Measurements from ENCODE around the gene ATXN7L2. TPM values are rescaled to one million over a fixed set of nuclear protein-coding genes. Genes with fewer than 3 reads are reported as not detected.

The ATXN7L2 gene
- total and polyA plus RNA-seq, 2 of the 8 experiments (the other 6 are each of a cell fraction or from before 2014, with no cell fraction given) = 8.1 to 9.3 TPM

GRCh38 chr1:109479311-109479710 lies 4.4 kb upstream of the ATXN7L2 start:
- CTCF ChIA-PET (ENCODE audit: partially characterized antibody) = interaction anchor here (0.6 to 43.7 kb wide), 10 partner anchors 11 to 312 kb away, joined by 3 to 1755 read pairs (median 6); partner anchors contain the start of genes CYB561D1, GPR61 and PSMA5
- Histone ChIP-seq H2BK120ac (replicated peaks; ENCODE audit: low read depth, low read length) (no peak overlapping the region), H2AFZ (ENCODE audit: low read length) (no peak overlapping the region), H3K18ac (ENCODE audit: extremely low read depth, low read length) (no peak overlapping the region), H3K9ac (replicated peaks in 1 of 4; ENCODE audit: extremely low read depth in 1 of 4, low read depth in 3 of 4, low read length in 3 of 4) (no peak overlapping the region), H2BK12ac (ENCODE audit: low read depth, low read length) (no peak overlapping the region), H3K4me1 (replicated peaks in 1 of 4; ENCODE audit: control insufficient read depth in 3 of 4, insufficient read depth in 4 of 4, low read length in 3 of 4) (0 out of 7 replicates have a peak, but pooled peaks cover 0 to 2% (median 0%) of the 10 kb centered on the region in 4 experiments), H3K79me2 (ENCODE audit: control insufficient read depth in 1 of 2, insufficient read depth in 2 of 2, low read length in 2 of 2) (no peaks in the 10 kb centered on the region), H3K4ac (replicated peaks; ENCODE audit: insufficient read length, low read depth, low read length) (no peak overlapping the region), H3K36me3 (ENCODE audit: control insufficient read depth in 2 of 4, insufficient read depth in 4 of 4, low read length in 3 of 4) (no peaks in the 10 kb centered on the region), H2BK15ac (ENCODE audit: low read length) (no peak overlapping the region), H4K8ac (ENCODE audit: extremely low read depth, insufficient read depth, low read length) (no peak overlapping the region), H3K27ac (ENCODE audit: low read depth, low read length) (no peak overlapping the region), H3K4me3 (ENCODE audit: extremely low read depth in 1 of 4, insufficient read depth in 2 of 4, low read depth in 3 of 4, low read length in 4 of 4) (no peak overlapping the region), H3K4me2 (ENCODE audit: insufficient read depth in 1 of 2, low read depth in 2 of 2, low read length in 2 of 2) (no peak overlapping the region), H2BK5ac (ENCODE audit: low read depth, low read length) (no peak overlapping the region), H3K14ac (ENCODE audit: insufficient read length) (no peak overlapping the region), H3K23me2 (ENCODE audit: low read depth, low read length) (peaks cover 8% of the 10 kb centered on the region), H4K5ac (ENCODE audit: insufficient read length, low read depth, low read length) (no peak overlapping the region), H3K23ac (ENCODE audit: insufficient read length) (no peak overlapping the region), H3K56ac (replicated peaks; ENCODE audit: insufficient read length, low read depth, low read length) (no peak overlapping the region), H4K91ac (replicated peaks; ENCODE audit: insufficient read length, low read length) (no peak overlapping the region), H3K27me3 (replicated peaks in 1 of 4; ENCODE audit: control insufficient read depth in 3 of 4, extremely low read depth in 1 of 4, insufficient read depth in 3 of 4, low read length in 3 of 4) (peaks cover 0 to 5% (median under 1%) of the 10 kb centered on the region in 4 experiments; a peak in 3 of 7 replicates), H2BK20ac (ENCODE audit: low read length) (no peak overlapping the region), H4K20me1 (replicated peaks in 1 of 2; ENCODE audit: control insufficient read depth in 1 of 2, insufficient read depth in 2 of 2, low read length in 2 of 2) (peaks cover 0 to 2% of the 10 kb centered on the region in 2 experiments), H3K9me3 (ENCODE audit: insufficient read depth in 2 of 2, low read depth in 1 of 2, low read length in 1 of 2) (no peaks in the 10 kb centered on the region), H3K79me1 (ENCODE audit: low read depth, low read length) (no peaks in the 10 kb centered on the region), H2AK5ac (ENCODE audit: low read depth, low read length) (no peak overlapping the region)
- FAIRE-seq (no peak), DNase-seq (ENCODE audit: low read depth in 1 of 2, low spot score in 2 of 2) (no peak)
- 79% methylated on average over 5 of the region's 5 CpGs; no CpG with 5 or more reads in 1 of the 2 experiments for WGBS, 2 experiments (ENCODE audit: extremely low coverage in 1 of 2, insufficient coverage in 1 of 2, insufficient read length in 1 of 2, insufficient replicate concordance in 2 of 2, low coverage in 1 of 2, low lambda C conversion rate in 2 of 2, missing lambda C conversion rate in 1 of 2)
- POLR2A ChIA-PET (ENCODE audit: partially characterized antibody) = interaction anchor here (0.9 to 1.4 kb wide), 8 partner anchors 10 to 157 kb away, joined by 3 to 4 read pairs (median 3); partner anchors contain the start of genes CYB561D1 and PSMA5
- no peak for TF ChIP-seq HDAC2 (IDR thresholded peaks at IDR 0.05; ENCODE audit: borderline replicate concordance in 1 of 2, low read depth in 2 of 2, low read length in 2 of 2)
- no peak for TF ChIP-seq TAF1 (IDR thresholded peaks at IDR 0.05; ENCODE audit: low read depth, low read length)
- no peak for TF ChIP-seq SIX5 (IDR thresholded peaks at IDR 0.05; ENCODE audit: low read depth, low read length)
- TF ChIP-seq CHD1 (IDR thresholded peaks at IDR 0.05; ENCODE audit: low read depth, low read length) = no peak
- TF ChIP-seq POLR2A (IDR thresholded peaks at IDR 0.05; ENCODE audit: control extremely low read depth in 1 of 2, low read depth in 2 of 2, low read length in 2 of 2) = no peak
- TF ChIP-seq CTCF (IDR thresholded peaks at IDR 0.05; ENCODE audit: control extremely low read depth in 1 of 3, insufficient read depth in 1 of 3, low read depth in 1 of 3, low read length in 3 of 3) = no peak
- TF ChIP-seq E2F6 (IDR thresholded peaks at IDR 0.05) = no peak
- TF ChIP-seq EZH2 (IDR thresholded peaks at IDR 0.05; ENCODE audit: low read depth, low read length, severe bottlenecking) = no peak
- TF ChIP-seq TCF12 (IDR thresholded peaks at IDR 0.05; ENCODE audit: low read depth, low read length) = no peak
- no peak for TF ChIP-seq CBX5 (IDR thresholded peaks at IDR 0.05; ENCODE audit: low read depth, low read length)
